Activated CD8-positive, alpha-beta memory T cell treated with anti-CD3 and anti-CD28 coated beads for 24 hours (primary cell): ENCODE results near the gene KCNJ15.

Source experiments
- DNase-seq: peaks from one replicate; pipeline ENCODE4 v3.0.0-alpha.2; 2020

The KCNJ15 gene

GRCh38 chr21:38268864-38269575, 12.2 kb downstream of the KCNJ15 start:
- DNase-seq = no peak

- no peak for DNase-seq
Observed at GRCh38 chr21:38269576-38269936, 12.8 kb downstream of the KCNJ15 start.

- no peak for DNase-seq
Observed at GRCh38 chr21:38272215-38272614, 15.4 kb downstream of the KCNJ15 start.

- DNase-seq = no peak
Observed at GRCh38 chr21:38273745-38274542, 17.2 kb downstream of the KCNJ15 start.

GRCh38 chr21:38277501-38278131, 20.8 kb downstream of the KCNJ15 start:
- no peak for DNase-seq

GRCh38 chr21:38280454-38280853, 23.7 kb downstream of the KCNJ15 start:
- no peak for DNase-seq

- DNase-seq = no peak
Observed at GRCh38 chr21:38280867-38281266, 24.1 kb downstream of the KCNJ15 start.

GRCh38 chr21:38282921-38283320, 26.1 kb downstream of the KCNJ15 start:
- DNase-seq = no peak

GRCh38 chr21:38284216-38284615, 27.4 kb downstream of the KCNJ15 start:
- no peak for DNase-seq

GRCh38 chr21:38286739-38287471, 30.1 kb downstream of the KCNJ15 start:
- DNase-seq = no peak

- DNase-seq = no peak
Observed at GRCh38 chr21:38287476-38287875, 30.7 kb downstream of the KCNJ15 start.

- no peak for DNase-seq
Observed at GRCh38 chr21:38289705-38290485, 33.1 kb downstream of the KCNJ15 start.

- no peak for DNase-seq
Observed at GRCh38 chr21:38290809-38291208, 34.0 kb downstream of the KCNJ15 start.

- no peak for DNase-seq
Observed at GRCh38 chr21:38291874-38292273, 35.1 kb downstream of the KCNJ15 start.

- no peak for DNase-seq
Observed at GRCh38 chr21:38293113-38293512, 36.3 kb downstream of the KCNJ15 start.

- no peak for DNase-seq
Observed at GRCh38 chr21:38293765-38294164, 37.0 kb downstream of the KCNJ15 start.

- no peak for DNase-seq
Observed at GRCh38 chr21:38294609-38295008, 37.8 kb downstream of the KCNJ15 start.

GRCh38 chr21:38295997-38296764, 39.4 kb downstream of the KCNJ15 start:
- no peak for DNase-seq

- DNase-seq = no peak
Observed at GRCh38 chr21:38297194-38297631, 40.4 kb downstream of the KCNJ15 start.

GRCh38 chr21:38297871-38298270, 41.1 kb downstream of the KCNJ15 start:
- DNase-seq = no peak

- DNase-seq = no peak
Observed at GRCh38 chr21:38298832-38299231, 42.0 kb downstream of the KCNJ15 start.

GRCh38 chr21:38299671-38300070, 42.9 kb downstream of the KCNJ15 start:
- DNase-seq = no peak
